ENCODE measurements around the gene CFAP68. TPM values are rescaled to one million over a fixed set of nuclear protein-coding genes. Genes with fewer than 3 reads are reported as not detected.
A peak's percentile ranks its signal among the peaks of the same experiment; 100 is the strongest.

CFAP68 gene
- total RNA-seq, 1 experiment from 2014 or later, result 23.4 TPM

DNA sequence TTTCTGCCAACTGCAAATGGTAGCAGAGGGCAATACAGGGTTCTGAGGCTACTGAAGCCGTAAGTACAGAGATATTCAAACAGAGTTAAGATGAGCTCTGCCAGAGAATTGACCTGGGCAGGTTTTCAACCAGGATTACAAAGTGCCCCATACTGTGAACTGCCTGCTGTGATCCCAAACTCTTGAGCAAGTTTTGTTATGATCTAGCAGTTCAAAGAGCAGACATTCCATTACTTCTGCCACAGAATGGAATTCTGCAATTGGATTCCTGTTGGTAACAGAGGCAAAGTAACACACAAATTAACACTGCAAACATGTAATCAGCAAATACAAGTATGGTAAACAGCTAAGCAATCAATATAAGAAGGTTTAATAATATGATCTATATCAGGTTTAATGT is 39.2 kb upstream of the CFAP68 start:
- Mint-ChIP-seq H3K9me3 (no peaks in the 10 kb centered on the region), H3K27me3 (ENCODE audit: low read depth) (no peaks in the 10 kb centered on the region), H3K4me3 (no peak overlapping the region), H3K27ac (peak overlapping the region in 1 of 3 experiments; percentile 81; a peak in 1 of 7 replicates), H3K4me1 (peaks cover 17 to 19% of the 10 kb centered on the region in 2 experiments), H3K36me3 (ENCODE audit: insufficient read depth in 1 of 3, low read depth in 3 of 3) (peaks cover 0 to 18% (median 9%) of the 10 kb centered on the region in 3 experiments; a peak in 3 of 7 replicates)
- H4K20me1 ChIP-seq (ENCODE audit: control insufficient read depth, insufficient read depth, insufficient read length), result no peaks in the 10 kb centered on the region
- H3K79me2 ChIP-seq (ENCODE audit: insufficient read depth, low read length), result no peaks in the 10 kb centered on the region
- H2BK12ac ChIP-seq (ENCODE audit: insufficient read length, low read depth, low read length), result no peak overlapping the region
- no peak overlapping the region for H3K4ac ChIP-seq (ENCODE audit: low read depth, low read length)
- TF ChIP-seq, protein P1, sequence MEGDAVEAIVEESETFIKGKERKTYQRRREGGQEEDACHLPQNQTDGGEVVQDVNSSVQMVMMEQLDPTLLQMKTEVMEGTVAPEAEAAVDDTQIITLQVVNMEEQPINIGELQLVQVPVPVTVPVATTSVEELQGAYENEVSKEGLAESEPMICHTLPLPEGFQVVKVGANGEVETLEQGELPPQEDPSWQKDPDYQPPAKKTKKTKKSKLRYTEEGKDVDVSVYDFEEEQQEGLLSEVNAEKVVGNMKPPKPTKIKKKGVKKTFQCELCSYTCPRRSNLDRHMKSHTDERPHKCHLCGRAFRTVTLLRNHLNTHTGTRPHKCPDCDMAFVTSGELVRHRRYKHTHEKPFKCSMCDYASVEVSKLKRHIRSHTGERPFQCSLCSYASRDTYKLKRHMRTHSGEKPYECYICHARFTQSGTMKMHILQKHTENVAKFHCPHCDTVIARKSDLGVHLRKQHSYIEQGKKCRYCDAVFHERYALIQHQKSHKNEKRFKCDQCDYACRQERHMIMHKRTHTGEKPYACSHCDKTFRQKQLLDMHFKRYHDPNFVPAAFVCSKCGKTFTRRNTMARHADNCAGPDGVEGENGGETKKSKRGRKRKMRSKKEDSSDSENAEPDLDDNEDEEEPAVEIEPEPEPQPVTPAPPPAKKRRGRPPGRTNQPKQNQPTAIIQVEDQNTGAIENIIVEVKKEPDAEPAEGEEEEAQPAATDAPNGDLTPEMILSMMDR (conservative IDR thresholded peaks at IDR 0.05), result no peak
- H3K23ac ChIP-seq (ENCODE audit: insufficient read length, low read depth, low read length), result no peak overlapping the region
- H2BK120ac ChIP-seq (ENCODE audit: low read depth, low read length, poor library complexity, severe bottlenecking), result no peak overlapping the region
- DNase-seq, result no peak
- no CpG with 5 or more reads among the region's 1 CpG for WGBS (ENCODE audit: extremely low coverage, insufficient read length, low lambda C conversion rate)
- H4K8ac ChIP-seq (replicated peaks; ENCODE audit: insufficient read length, low read depth, low read length), result no peak overlapping the region
- no peak overlapping the region for H4K91ac ChIP-seq (ENCODE audit: insufficient read length, low read depth, low read length)
- no peak overlapping the region for H2BK15ac ChIP-seq (ENCODE audit: low read depth, low read length)
- H3K79me1 ChIP-seq (ENCODE audit: insufficient read depth, low read depth, low read length, poor library complexity, severe bottlenecking), result no peaks in the 10 kb centered on the region
- no peak overlapping the region for H3K9ac ChIP-seq (ENCODE audit: extremely low read depth, insufficient read length, low read length)
- H3T11ph ChIP-seq (ENCODE audit: low read length), result no peak overlapping the region
- no peaks in the 10 kb centered on the region; the same call in 1 of the 2 replicates for H3K4me1 ChIP-seq (ENCODE audit: insufficient read depth, low read length)
- H3K4me2 ChIP-seq (ENCODE audit: insufficient read depth, insufficient read length, low read length), result no peak overlapping the region
- H3K14ac ChIP-seq (ENCODE audit: insufficient read depth, low read length), result no peak overlapping the region
- no peak overlapping the region for H3K56ac ChIP-seq (ENCODE audit: insufficient read length, low read depth, low read length)
- no peaks in the 10 kb centered on the region for H3K9me3 ChIP-seq (ENCODE audit: control insufficient read depth, low read depth, low read length)
- H3K27ac ChIP-seq (ENCODE audit: insufficient read length, low read depth, low read length), result no peak overlapping the region
- no peaks in the 10 kb centered on the region for H3K23me2 ChIP-seq (ENCODE audit: insufficient read length, low read depth, low read length, poor library complexity, severe bottlenecking)
- no peak overlapping the region for H2AK5ac ChIP-seq (ENCODE audit: insufficient read length, low read length)
- H2BK20ac ChIP-seq (ENCODE audit: low read depth, low read length, poor library complexity, severe bottlenecking), result no peak overlapping the region
- no peak overlapping the region for H4K5ac ChIP-seq (ENCODE audit: insufficient read length, low read depth, low read length)
- H3K18ac ChIP-seq (ENCODE audit: insufficient read length, low read depth, low read length), result no peak overlapping the region
- no peak overlapping the region for H2BK5ac ChIP-seq (ENCODE audit: insufficient read length, low read length)
- H3K27me3 ChIP-seq (ENCODE audit: insufficient read depth, low read length), result no peaks in the 10 kb centered on the region
- H2AFZ ChIP-seq (ENCODE audit: low read length), result no peak overlapping the region

Measured in H9 (cell line).